Endometrial microvascular endothelial cells (primary cell): Measurements from ENCODE around the gene UHMK1. TPM values are rescaled to one million over a fixed set of nuclear protein-coding genes. Genes with fewer than 3 reads are reported as not detected.

Source experiments
- in situ Hi-C: cut with HindIII; loops from 2 replicates; pipeline ENCODE4 v1.10.0; 2017; ENCODE audit warnings: low sequenced_read_pairs, low pct_unique_long_range_greater_than_20kb; ENCODE audit errors: inconsistent ontology term
- total RNA-seq: library from RNA; depleted of rRNA; stranded (reverse); fragments of >200 nt; gene quantifications from one replicate; pipeline ENCODE4 v1.2.3, GENCODE V29; 2015; ENCODE audit errors: inconsistent ontology term

The UHMK1 gene
- total RNA-seq, 1 donor from 2014 or later: 58.2 TPM

GRCh38 chr1:162502077-162502476 is 4.5 kb downstream of the UHMK1 start:
- in situ Hi-C loops: no loop called here

- in situ Hi-C loops: no loop called here
Measured at GRCh38 chr1:162502928-162503327, 5.3 kb downstream of the UHMK1 start.

- in situ Hi-C loops: no loop called here
Measured at GRCh38 chr1:162527314-162527713, 29.7 kb downstream of the UHMK1 start.

GRCh38 chr1:162530307-162530987 is 32.8 kb downstream of the UHMK1 start:
- in situ Hi-C loops: no loop called here

- in situ Hi-C loops: no loop called here
Measured at GRCh38 chr1:162530988-162531319, 33.3 kb downstream of the UHMK1 start.

- in situ Hi-C loops: no loop called here
Measured at GRCh38 chr1:162535501-162535900, 37.9 kb downstream of the UHMK1 start.

GRCh38 chr1:162536511-162536910 is 38.9 kb downstream of the UHMK1 start:
- in situ Hi-C loops: no loop called here

- in situ Hi-C loops: no loop called here
Measured at GRCh38 chr1:162537216-162537615, 39.6 kb downstream of the UHMK1 start.

- in situ Hi-C loops: no loop called here
Measured at GRCh38 chr1:162538815-162539431, 41.3 kb downstream of the UHMK1 start.

- in situ Hi-C loops: no loop called here
Measured at GRCh38 chr1:162541619-162542141, 44.1 kb downstream of the UHMK1 start.

- in situ Hi-C loops: no loop called here
Measured at GRCh38 chr1:162543228-162543627, 45.6 kb downstream of the UHMK1 start.

- in situ Hi-C loops: no loop called here
Measured at GRCh38 chr1:162548170-162548569, 50.6 kb downstream of the UHMK1 start.

GRCh38 chr1:162549001-162549400 is 51.4 kb downstream of the UHMK1 start:
- in situ Hi-C loops: no loop called here

- in situ Hi-C loops: no loop called here
Measured at GRCh38 chr1:162550925-162551324, 53.3 kb downstream of the UHMK1 start.

- in situ Hi-C loops: no loop called here
Measured at GRCh38 chr1:162551969-162552683, 54.5 kb downstream of the UHMK1 start.

GRCh38 chr1:162552684-162553252 is 55.1 kb downstream of the UHMK1 start:
- in situ Hi-C loops: no loop called here

GRCh38 chr1:162554258-162554657 is 56.6 kb downstream of the UHMK1 start:
- in situ Hi-C loops: no loop called here

GRCh38 chr1:162557536-162557935 is 59.9 kb downstream of the UHMK1 start:
- in situ Hi-C loops: no loop called here

- in situ Hi-C loops: no loop called here
Measured at GRCh38 chr1:162560303-162561036, 62.9 kb downstream of the UHMK1 start.
